ENCODE results near the gene NFATC2. TPM values are rescaled to one million over a fixed set of nuclear protein-coding genes. Genes with fewer than 3 reads are reported as not detected.

Gene NFATC2
- total RNA-seq, 2 donors from 2014 or later = 5.8 to 7.3 TPM

DNA sequence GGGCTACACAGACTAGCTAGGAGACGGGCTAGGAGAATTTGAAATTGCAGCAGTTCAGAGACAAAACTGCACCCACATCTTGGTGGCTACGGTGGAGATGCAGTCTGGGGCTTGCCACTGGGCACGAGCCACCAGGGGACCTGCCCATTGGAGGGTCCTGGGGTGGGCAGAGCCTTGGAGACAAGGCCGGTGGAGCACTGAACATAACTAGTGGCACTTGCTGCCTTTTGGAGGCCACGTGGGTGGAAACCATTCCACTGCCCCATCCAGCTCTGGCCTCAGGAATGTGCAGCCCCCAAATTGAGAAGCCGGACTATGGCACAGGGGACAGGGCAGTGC is 113.4 kb downstream of the NFATC2 start:
- TF ChIP-seq, protein P1, sequence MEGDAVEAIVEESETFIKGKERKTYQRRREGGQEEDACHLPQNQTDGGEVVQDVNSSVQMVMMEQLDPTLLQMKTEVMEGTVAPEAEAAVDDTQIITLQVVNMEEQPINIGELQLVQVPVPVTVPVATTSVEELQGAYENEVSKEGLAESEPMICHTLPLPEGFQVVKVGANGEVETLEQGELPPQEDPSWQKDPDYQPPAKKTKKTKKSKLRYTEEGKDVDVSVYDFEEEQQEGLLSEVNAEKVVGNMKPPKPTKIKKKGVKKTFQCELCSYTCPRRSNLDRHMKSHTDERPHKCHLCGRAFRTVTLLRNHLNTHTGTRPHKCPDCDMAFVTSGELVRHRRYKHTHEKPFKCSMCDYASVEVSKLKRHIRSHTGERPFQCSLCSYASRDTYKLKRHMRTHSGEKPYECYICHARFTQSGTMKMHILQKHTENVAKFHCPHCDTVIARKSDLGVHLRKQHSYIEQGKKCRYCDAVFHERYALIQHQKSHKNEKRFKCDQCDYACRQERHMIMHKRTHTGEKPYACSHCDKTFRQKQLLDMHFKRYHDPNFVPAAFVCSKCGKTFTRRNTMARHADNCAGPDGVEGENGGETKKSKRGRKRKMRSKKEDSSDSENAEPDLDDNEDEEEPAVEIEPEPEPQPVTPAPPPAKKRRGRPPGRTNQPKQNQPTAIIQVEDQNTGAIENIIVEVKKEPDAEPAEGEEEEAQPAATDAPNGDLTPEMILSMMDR (IDR thresholded peaks at IDR 0.05) = no peak

GRCh38 chr20:51428401-51429143 is 113.9 kb downstream of the NFATC2 start:
- DNase-seq = no peak

More for the DNA sequence above, 113.4 kb downstream of the NFATC2 start:
- Histone ChIP-seq H3K4me1 (no peaks in the 10 kb centered on the region), H3K27me3 (no peaks in the 10 kb centered on the region), H3K9me3 (no peaks in the 10 kb centered on the region), H3K27ac (no peak overlapping the region), H3K9ac (ENCODE audit: low read depth in 2 of 2, low read length in 2 of 2) (no peak overlapping the region), H3K4me3 (no peak overlapping the region), H3K36me3 (no peaks in the 10 kb centered on the region)
- no peak for DNase-seq
- intact Hi-C loops (cut with DNase I) = no loop called here

GRCh38 chr20:51427651-51428291 is 114.7 kb downstream of the NFATC2 start:
- intact Hi-C loops (cut with DNase I) = no loop called here
- Histone ChIP-seq H3K27ac (no peak overlapping the region), H3K4me1 (no peaks in the 10 kb centered on the region), H3K4me3 (no peak overlapping the region), H3K9ac (ENCODE audit: low read depth in 2 of 2, low read length in 2 of 2) (no peak overlapping the region), H3K9me3 (no peaks in the 10 kb centered on the region), H3K27me3 (no peaks in the 10 kb centered on the region), H3K36me3 (no peaks in the 10 kb centered on the region)
- TF ChIP-seq, protein P1 (IDR thresholded peaks at IDR 0.05) = no peak
- DNase-seq = no peak

More at GRCh38 chr20:51428401-51429143, 113.9 kb downstream of the NFATC2 start:
- no peaks in the 10 kb centered on the region for H3K4me1 ChIP-seq
- H3K9me3 ChIP-seq = no peaks in the 10 kb centered on the region
- intact Hi-C loops (cut with DNase I) = no loop called here
- no peak overlapping the region for H3K9ac ChIP-seq (ENCODE audit: low read depth in 2 of 2, low read length in 2 of 2)
- TF ChIP-seq, protein P1 (IDR thresholded peaks at IDR 0.05) = no peak
- no peak overlapping the region for H3K4me3 ChIP-seq
- no peaks in the 10 kb centered on the region for H3K27me3 ChIP-seq
- H3K36me3 ChIP-seq = no peaks in the 10 kb centered on the region
- H3K27ac ChIP-seq = no peak overlapping the region

- TF ChIP-seq, protein P1 (IDR thresholded peaks at IDR 0.05) = no peak
- Histone ChIP-seq H3K27me3 (no peaks in the 10 kb centered on the region), H3K9me3 (no peaks in the 10 kb centered on the region), H3K27ac (no peak overlapping the region), H3K36me3 (no peaks in the 10 kb centered on the region), H3K4me1 (no peaks in the 10 kb centered on the region), H3K9ac (ENCODE audit: low read depth in 2 of 2, low read length in 2 of 2) (no peak overlapping the region), H3K4me3 (no peak overlapping the region)
- intact Hi-C loops (cut with DNase I) = no loop called here
- no peak for DNase-seq
Observed at GRCh38 chr20:51426718-51427650, 115.5 kb downstream of the NFATC2 start.

- Histone ChIP-seq H3K27ac (no peak overlapping the region), H3K36me3 (no peaks in the 10 kb centered on the region), H3K9ac (ENCODE audit: low read depth in 2 of 2, low read length in 2 of 2) (no peak overlapping the region), H3K9me3 (no peaks in the 10 kb centered on the region), H3K27me3 (no peaks in the 10 kb centered on the region), H3K4me3 (no peak overlapping the region), H3K4me1 (no peaks in the 10 kb centered on the region)
- no peak for DNase-seq
- intact Hi-C loops (cut with DNase I) = no loop called here
- TF ChIP-seq, protein P1 (IDR thresholded peaks at IDR 0.05) = no peak
Observed at GRCh38 chr20:51425347-51426106, 117.0 kb downstream of the NFATC2 start.
